DOHH2 (cell line): ENCODE results near the gene DIP2C.

Experiments used
- H3F3A ChIP-seq: fragments of 200-600 bp; sonication (generic), shearing (Covaris generic); 2 replicates; pipeline ENCODE4 v1.6.0; 2016; ENCODE audit warnings: antibody characterized with exemption, mild to moderate bottlenecking; ENCODE audit not compliant: control insufficient read depth, insufficient read depth
- H3K27ac ChIP-seq: fragments of 200-600 bp; sonication (generic); 2 replicates; pipeline ENCODE4 v1.5.1; 2014; ENCODE audit warnings: low read depth, mild to moderate bottlenecking, low read length, moderate library complexity
- H3K27me3 ChIP-seq: fragments of 200-600 bp; sonication (generic); 2 replicates; pipeline ENCODE4 v1.6.1; 2014; ENCODE audit warnings: mild to moderate bottlenecking, low read length, mixed read lengths; ENCODE audit not compliant: control insufficient read depth
- H3K36me3 ChIP-seq: fragments of 200-600 bp; sonication (generic); 2 replicates; pipeline ENCODE4 v1.6.1; 2014; ENCODE audit warnings: mild to moderate bottlenecking, low read length, moderate library complexity, mixed read lengths; ENCODE audit not compliant: control insufficient read depth
- H3K4me1 ChIP-seq: fragments of 200-600 bp; sonication (generic); 2 replicates; pipeline ENCODE4 v1.6.1; 2014; ENCODE audit warnings: mild to moderate bottlenecking, low read length, mixed read lengths; ENCODE audit not compliant: control insufficient read depth
- H3K4me2 ChIP-seq: fragments of 200-600 bp; sonication (generic); 2 replicates; pipeline ENCODE4 v1.6.0; 2014; ENCODE audit warnings: mild to moderate bottlenecking, low read length, moderate library complexity
- H3K4me3 ChIP-seq: fragments of 200-600 bp; sonication (generic); 2 replicates; pipeline ENCODE4 v1.5.1; 2014; ENCODE audit warnings: mild to moderate bottlenecking, low read length, mixed read lengths
- H3K79me2 ChIP-seq: fragments of 200-600 bp; sonication (generic); 2 replicates; pipeline ENCODE4 v1.6.1; 2014; ENCODE audit warnings: mild to moderate bottlenecking, low read length, mixed read lengths; ENCODE audit not compliant: control insufficient read depth
- H3K9me2 ChIP-seq: fragments of 200-600 bp; sonication (generic); replicated peaks from 2 replicates; pipeline ENCODE4 v1.6.1; 2014; ENCODE audit warnings: mild to moderate bottlenecking, low read length, mixed read lengths; ENCODE audit not compliant: control insufficient read depth
- H3K9me3 ChIP-seq: fragments of 200-600 bp; sonication (generic); 2 replicates; pipeline ENCODE4 v1.6.1; 2014; ENCODE audit warnings: antibody characterized with exemption, low read length, mixed read lengths; ENCODE audit not compliant: control insufficient read depth, insufficient read depth
- H4K20me1 ChIP-seq: fragments of 200-600 bp; sonication (generic); 2 replicates; pipeline ENCODE4 v1.6.0; 2014; ENCODE audit warnings: low read depth, mild to moderate bottlenecking, antibody characterized with exemption, low read length, moderate library complexity; ENCODE audit not compliant: control insufficient read depth, insufficient read depth
- CTCF ChIP-seq: fragments of 200-600 bp; sonication (generic); IDR thresholded peaks from one replicate; pipeline ENCODE4 v1.5.1; 2014; ENCODE audit warnings: antibody characterized with exemption, mild to moderate bottlenecking, low read depth, low read length; ENCODE audit not compliant: poor library complexity, severe bottlenecking
- EZH2phosphoT487 ChIP-seq: fragments of 200-600 bp; sonication (generic); IDR thresholded peaks from 2 replicates; pipeline ENCODE4 v1.6.1; 2017; ENCODE audit warnings: borderline replicate concordance, mild to moderate bottlenecking, antibody characterized with exemption, low read length, moderate library complexity, mixed read lengths

DIP2C gene

DNA sequence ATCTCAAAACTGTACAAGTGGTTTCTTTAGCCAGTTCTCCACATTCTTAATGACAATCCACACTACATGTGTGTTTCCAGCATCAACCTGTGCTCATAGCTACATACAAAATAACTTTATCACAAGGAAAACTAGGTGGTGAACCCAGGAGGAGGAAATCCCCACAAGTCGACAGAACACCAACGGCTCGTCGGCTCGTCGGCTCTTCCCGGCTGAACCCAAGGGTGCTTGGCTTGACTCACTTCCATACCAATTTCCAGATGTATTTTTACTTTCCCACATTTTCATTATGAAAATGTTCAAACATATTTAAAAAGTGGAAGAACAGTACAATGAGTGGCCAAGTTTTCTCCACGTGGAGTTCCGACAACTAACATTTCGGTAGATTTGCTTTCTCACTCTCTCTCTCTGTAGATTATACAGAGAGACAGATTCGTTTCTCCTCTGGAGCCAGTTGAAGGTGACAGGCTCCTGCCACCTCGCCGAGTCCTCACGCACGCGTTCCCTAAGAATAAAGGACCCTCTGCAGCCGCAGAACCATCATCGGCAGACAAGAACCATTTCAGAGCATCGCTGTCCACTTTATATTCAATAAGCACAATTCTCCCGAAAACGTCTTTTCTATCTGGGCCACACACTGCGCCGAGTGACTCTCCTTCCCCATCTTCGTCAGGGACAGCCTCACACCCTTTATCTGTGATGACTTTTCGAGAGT, 53.3 kb downstream of the DIP2C start:
- no peaks in the 10 kb centered on the region for H3K36me3 ChIP-seq
- no peaks in the 10 kb centered on the region for H3K79me2 ChIP-seq
- no peak overlapping the region for H3K27ac ChIP-seq
- H3K9me3 ChIP-seq: no peaks in the 10 kb centered on the region
- H3K9me2 ChIP-seq: no peaks in the 10 kb centered on the region
- no peaks in the 10 kb centered on the region for H3K4me1 ChIP-seq
- H3K4me2 ChIP-seq: no peak overlapping the region
- TF ChIP-seq EZH2phosphoT487 (no peak), CTCF (no peak)
- H4K20me1 ChIP-seq: no peaks in the 10 kb centered on the region
- no peaks in the 10 kb centered on the region for H3F3A ChIP-seq
- H3K27me3 ChIP-seq: no peaks in the 10 kb centered on the region
- no peak overlapping the region for H3K4me3 ChIP-seq

- Histone ChIP-seq H3K4me1 (no peaks in the 10 kb centered on the region), H3K79me2 (no peaks in the 10 kb centered on the region)
Measured at GRCh38 chr10:635088-635861, 54.2 kb downstream of the DIP2C start.

GRCh38 chr10:634256-634655, 55.2 kb downstream of the DIP2C start:
- no peak for TF ChIP-seq EZH2phosphoT487
- no peak for TF ChIP-seq CTCF
- no peaks in the 10 kb centered on the region for H3K79me2 ChIP-seq
- no peak overlapping the region for H3K4me2 ChIP-seq
- H3K9me3 ChIP-seq: no peaks in the 10 kb centered on the region
- H3K27ac ChIP-seq: no peak overlapping the region
- no peak overlapping the region for H3K4me3 ChIP-seq
- H3K4me1 ChIP-seq: no peaks in the 10 kb centered on the region
- no peaks in the 10 kb centered on the region for H4K20me1 ChIP-seq
- no peaks in the 10 kb centered on the region for H3K9me2 ChIP-seq
- H3F3A ChIP-seq: no peaks in the 10 kb centered on the region
- H3K27me3 ChIP-seq: no peaks in the 10 kb centered on the region
- no peaks in the 10 kb centered on the region for H3K36me3 ChIP-seq

More at GRCh38 chr10:635088-635861, 54.2 kb downstream of the DIP2C start:
- no peak overlapping the region for H3K4me3 ChIP-seq
- no peaks in the 10 kb centered on the region for H4K20me1 ChIP-seq
- H3K27me3 ChIP-seq: no peaks in the 10 kb centered on the region
- no peaks in the 10 kb centered on the region for H3K9me2 ChIP-seq
- no peaks in the 10 kb centered on the region for H3K36me3 ChIP-seq
- TF ChIP-seq EZH2phosphoT487: no peak
- TF ChIP-seq CTCF: no peak
- H3K9me3 ChIP-seq: no peaks in the 10 kb centered on the region
- H3K4me2 ChIP-seq: no peak overlapping the region
- H3F3A ChIP-seq: no peaks in the 10 kb centered on the region
- no peak overlapping the region for H3K27ac ChIP-seq
